ENCODE results near the gene DUS4L. TPM values are rescaled to one million over a fixed set of nuclear protein-coding genes. Genes with fewer than 3 reads are reported as not detected.
A peak's percentile ranks its signal among the peaks of the same experiment; 100 is the strongest.

The DUS4L gene
- total RNA-seq, 6 donors from 2014 or later = 1.3 to 25.1 (median 6.1) TPM

DNA sequence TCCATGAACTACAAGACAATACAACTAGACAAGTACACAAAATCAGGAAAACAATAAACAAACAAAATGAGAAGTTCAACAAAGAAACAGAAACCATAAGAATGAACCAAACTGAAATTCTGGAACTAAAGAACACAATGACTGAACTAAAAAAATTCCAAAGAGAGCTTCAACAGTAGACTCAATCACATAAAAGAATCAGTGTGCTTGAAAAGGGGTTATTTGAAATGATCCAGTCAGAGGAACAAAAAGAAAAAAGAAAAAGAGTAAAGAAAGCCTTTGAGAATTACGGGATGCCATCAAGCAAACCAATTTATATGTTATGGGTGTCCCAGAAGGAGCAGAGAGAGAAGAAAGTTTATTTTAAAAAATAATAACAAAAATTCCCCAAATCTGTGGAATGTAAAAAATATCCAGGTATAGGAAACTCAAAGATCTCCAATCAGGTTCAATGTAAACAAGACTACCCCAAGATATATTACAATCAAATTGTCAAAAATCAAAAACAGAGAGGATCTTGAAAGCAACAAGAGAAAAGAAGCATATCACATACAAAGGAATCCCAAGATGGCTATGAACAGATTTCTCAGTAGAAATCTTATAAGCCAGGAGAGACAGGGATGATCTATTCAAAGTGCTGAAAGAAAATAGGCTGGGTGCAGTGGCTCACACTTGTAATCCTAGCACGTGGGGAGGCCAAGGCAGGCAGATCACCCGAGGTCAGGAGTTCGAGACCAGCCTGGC is 18.8 kb upstream of the DUS4L start:
- Histone ChIP-seq H3K4me3 (no peak overlapping the region), H3K9me3 (peaks cover 3 to 9% (median 6%) of the 10 kb centered on the region in 4 donors), H3K36me3 (peaks cover 0 to 44% (median 19%) of the 10 kb centered on the region in 4 donors), H3K4me1 (no peaks in the 10 kb centered on the region), H3K27ac (no peak overlapping the region), H3K27me3 (no peaks in the 10 kb centered on the region)
- no peak for ATAC-seq (ENCODE audit: low FRiP score in 2 of 2)
- no peak for DNase-seq
- TF ChIP-seq EP300 (IDR thresholded peaks at IDR 0.05) = no peak
- 92 to 99% methylated on average over 4 of the region's 4 CpGs for WGBS, 2 donors

DNA sequence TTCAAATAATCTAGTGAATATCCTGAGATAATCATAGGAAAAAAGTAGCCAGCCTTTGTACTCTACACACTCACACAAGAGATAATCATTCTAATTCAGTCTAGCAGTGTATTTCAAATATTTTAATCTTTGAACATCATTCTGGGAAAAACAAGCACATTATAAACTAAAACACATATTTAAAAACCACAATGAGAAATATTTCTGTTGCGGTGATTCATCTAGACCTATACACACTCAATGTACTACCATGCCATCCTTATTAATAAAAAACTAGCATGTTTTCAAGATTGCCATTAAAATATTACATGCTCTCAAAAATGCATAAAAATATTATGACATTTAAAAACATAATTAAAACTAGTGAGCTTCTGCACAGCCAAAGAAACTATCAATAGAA is 11.8 kb upstream of the DUS4L start:
- Histone ChIP-seq H3K4me1 (no peaks in the 10 kb centered on the region), H3K9me3 (no peaks in the 10 kb centered on the region), H3K27me3 (no peaks in the 10 kb centered on the region), H3K4me3 (no peak overlapping the region), H3K27ac (no peak overlapping the region), H3K36me3 (peaks cover 7 to 49% (median 20%) of the 10 kb centered on the region in 4 donors)
- no peak for ATAC-seq (ENCODE audit: low FRiP score in 2 of 2)
- no peak for TF ChIP-seq EP300 (IDR thresholded peaks at IDR 0.05)
- TF ChIP-seq POLR2AphosphoS5 (IDR thresholded peaks at IDR 0.05) = no peak
- TF ChIP-seq POLR2A (IDR thresholded peaks at IDR 0.05) = no peak
- TF ChIP-seq, protein P1, sequence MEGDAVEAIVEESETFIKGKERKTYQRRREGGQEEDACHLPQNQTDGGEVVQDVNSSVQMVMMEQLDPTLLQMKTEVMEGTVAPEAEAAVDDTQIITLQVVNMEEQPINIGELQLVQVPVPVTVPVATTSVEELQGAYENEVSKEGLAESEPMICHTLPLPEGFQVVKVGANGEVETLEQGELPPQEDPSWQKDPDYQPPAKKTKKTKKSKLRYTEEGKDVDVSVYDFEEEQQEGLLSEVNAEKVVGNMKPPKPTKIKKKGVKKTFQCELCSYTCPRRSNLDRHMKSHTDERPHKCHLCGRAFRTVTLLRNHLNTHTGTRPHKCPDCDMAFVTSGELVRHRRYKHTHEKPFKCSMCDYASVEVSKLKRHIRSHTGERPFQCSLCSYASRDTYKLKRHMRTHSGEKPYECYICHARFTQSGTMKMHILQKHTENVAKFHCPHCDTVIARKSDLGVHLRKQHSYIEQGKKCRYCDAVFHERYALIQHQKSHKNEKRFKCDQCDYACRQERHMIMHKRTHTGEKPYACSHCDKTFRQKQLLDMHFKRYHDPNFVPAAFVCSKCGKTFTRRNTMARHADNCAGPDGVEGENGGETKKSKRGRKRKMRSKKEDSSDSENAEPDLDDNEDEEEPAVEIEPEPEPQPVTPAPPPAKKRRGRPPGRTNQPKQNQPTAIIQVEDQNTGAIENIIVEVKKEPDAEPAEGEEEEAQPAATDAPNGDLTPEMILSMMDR (IDR thresholded peaks at IDR 0.05) = no peak
- WGBS, 2 donors = 97 to 100% methylated on average over 1 of the region's 1 CpG
- DNase-seq = no peak

DNA sequence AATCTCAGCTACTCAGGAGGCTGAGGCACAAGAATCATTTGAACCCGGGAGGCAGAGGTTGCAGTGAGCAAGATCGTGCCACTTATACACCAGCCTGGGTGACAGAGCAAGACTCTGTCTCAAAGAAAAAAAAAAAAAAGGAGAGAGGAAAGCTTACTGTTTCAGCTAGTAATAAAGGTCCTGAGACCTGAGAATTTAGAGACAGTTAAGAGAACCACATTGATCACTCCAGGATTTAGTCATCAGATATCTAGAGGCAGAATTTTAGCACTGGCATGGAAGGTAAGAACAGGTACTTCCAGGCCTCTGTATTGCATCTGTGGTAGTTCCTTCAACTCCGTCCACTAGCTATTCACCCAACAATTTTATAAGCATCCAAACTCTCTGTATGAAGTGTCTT is 7.9 kb upstream of the DUS4L start:
- H3K27ac ChIP-seq = no peak overlapping the region
- 97% methylated on average over 3 of the region's 3 CpGs for WGBS, 2 donors
- H3K36me3 ChIP-seq = peaks cover 7 to 51% (median 17%) of the 10 kb centered on the region in 4 donors
- H3K9me3 ChIP-seq = no peaks in the 10 kb centered on the region
- no peak for TF ChIP-seq EP300 (IDR thresholded peaks at IDR 0.05)
- TF ChIP-seq POLR2AphosphoS5 (IDR thresholded peaks at IDR 0.05) = no peak
- no peak for DNase-seq
- ATAC-seq (ENCODE audit: low FRiP score in 2 of 2) = no peak
- H3K27me3 ChIP-seq = no peaks in the 10 kb centered on the region
- no peak overlapping the region for H3K4me3 ChIP-seq
- H3K4me1 ChIP-seq = peaks cover 13 to 17% (median 15%) of the 10 kb centered on the region in 4 donors

DNA sequence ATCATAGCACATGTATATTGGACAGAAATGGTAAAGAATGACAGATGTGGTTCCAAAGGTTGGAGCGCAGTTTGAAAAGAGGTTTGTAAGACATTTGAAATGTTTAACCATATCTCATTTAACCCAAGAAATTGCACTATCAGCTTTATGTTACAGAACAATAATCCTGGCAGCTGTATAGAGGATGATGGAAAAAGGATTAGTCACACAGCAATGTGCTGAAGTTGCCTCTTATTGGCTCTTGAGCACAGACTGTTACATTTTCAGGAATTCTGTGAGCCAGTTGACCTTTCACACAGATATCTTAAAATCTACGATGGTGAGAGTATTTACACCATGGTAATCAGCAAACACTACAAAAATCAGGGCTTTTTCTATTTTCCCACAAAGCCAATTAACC is 3.9 kb upstream of the DUS4L start:
- H3K4me3 ChIP-seq = no peak overlapping the region
- peak overlapping the region in 2 of 4 donors; percentile 32 to 44 for H3K27ac ChIP-seq
- 65 to 70% methylated on average over 2 of the region's 2 CpGs for WGBS, 2 donors
- H3K27me3 ChIP-seq = no peaks in the 10 kb centered on the region
- peaks cover 0 to 27% (median 15%) of the 10 kb centered on the region in 4 donors for H3K36me3 ChIP-seq
- peaks cover 32 to 40% (median 39%) of the 10 kb centered on the region in 4 donors for H3K4me1 ChIP-seq
- no peak for DNase-seq
- no peak for ATAC-seq (ENCODE audit: low FRiP score in 2 of 2)
- H3K9me3 ChIP-seq = no peaks in the 10 kb centered on the region
- TF ChIP-seq, protein P1 (IDR thresholded peaks at IDR 0.05) = no peak
- TF ChIP-seq POLR2AphosphoS5 (IDR thresholded peaks at IDR 0.05) (no peak), EP300 (IDR thresholded peaks at IDR 0.05) (no peak), POLR2A (IDR thresholded peaks at IDR 0.05) (no peak)

DNA sequence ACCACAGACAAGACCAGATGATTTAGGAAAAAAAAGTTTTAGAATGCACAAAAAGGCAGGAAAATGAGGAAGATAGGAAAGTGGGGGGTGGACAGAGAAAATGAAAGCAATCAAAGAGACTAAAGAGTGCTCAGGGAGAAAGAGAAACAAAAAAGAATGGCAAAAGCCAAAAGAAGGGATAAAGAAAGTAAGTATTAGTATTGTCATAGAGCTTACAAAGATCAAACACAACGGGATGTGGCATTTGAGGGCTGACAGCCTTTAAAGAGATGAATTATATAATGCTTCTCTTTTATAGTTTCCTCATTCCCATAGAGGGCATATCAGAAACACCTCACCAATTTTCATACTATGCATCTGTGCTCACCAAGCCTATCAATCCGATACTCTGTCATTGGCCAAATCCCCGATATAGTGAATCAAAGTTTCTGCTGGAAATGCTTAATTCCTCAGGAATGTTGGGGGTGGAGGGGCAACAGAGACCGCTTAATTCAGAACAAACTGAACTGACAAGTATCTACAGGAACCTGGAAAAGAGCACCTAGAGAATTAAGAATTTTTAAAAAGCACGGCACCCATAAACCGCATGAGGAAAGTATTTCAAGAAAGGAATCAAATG is 2.8 kb upstream of the DUS4L start:
- H3K27me3 ChIP-seq = no peaks in the 10 kb centered on the region
- no peak overlapping the region for H3K4me3 ChIP-seq
- TF ChIP-seq EP300 (IDR thresholded peaks at IDR 0.05) = no peak
- no peak for TF ChIP-seq POLR2A (IDR thresholded peaks at IDR 0.05)
- TF ChIP-seq, protein P1 (IDR thresholded peaks at IDR 0.05) = no peak
- no peak for TF ChIP-seq POLR2AphosphoS5 (IDR thresholded peaks at IDR 0.05)
- peaks cover 34 to 46% (median 40%) of the 10 kb centered on the region in 4 donors for H3K4me1 ChIP-seq
- 75 to 77% methylated on average over 6 of the region's 6 CpGs for WGBS, 2 donors
- peaks cover 0 to 16% (median 6%) of the 10 kb centered on the region in 4 donors for H3K36me3 ChIP-seq
- H3K27ac ChIP-seq = peak overlapping the region in 1 of 4 donors; percentile 44
- ATAC-seq (ENCODE audit: low FRiP score in 2 of 2) (no peak), DNase-seq (no peak)
- no peaks in the 10 kb centered on the region for H3K9me3 ChIP-seq

Data from upper lobe of left lung (tissue), 6 donors.